HG02885 (cell line): Measurements from ENCODE around the gene CCDC74A.
"Not testable (repeated sequence)": the region's sequence is repeated elsewhere in the genome, so short reads cannot be mapped to it uniquely, and the experiment has no call there.

Source experiments
- ATAC-seq: cut with Tn5 transposase; IDR thresholded peaks from one replicate; pipeline ENCODE4 v1.9.1; 2021; ENCODE audit warnings: mild to moderate bottlenecking; ENCODE audit not compliant: unreplicated experiment, poor library complexity

The CCDC74A gene

DNA sequence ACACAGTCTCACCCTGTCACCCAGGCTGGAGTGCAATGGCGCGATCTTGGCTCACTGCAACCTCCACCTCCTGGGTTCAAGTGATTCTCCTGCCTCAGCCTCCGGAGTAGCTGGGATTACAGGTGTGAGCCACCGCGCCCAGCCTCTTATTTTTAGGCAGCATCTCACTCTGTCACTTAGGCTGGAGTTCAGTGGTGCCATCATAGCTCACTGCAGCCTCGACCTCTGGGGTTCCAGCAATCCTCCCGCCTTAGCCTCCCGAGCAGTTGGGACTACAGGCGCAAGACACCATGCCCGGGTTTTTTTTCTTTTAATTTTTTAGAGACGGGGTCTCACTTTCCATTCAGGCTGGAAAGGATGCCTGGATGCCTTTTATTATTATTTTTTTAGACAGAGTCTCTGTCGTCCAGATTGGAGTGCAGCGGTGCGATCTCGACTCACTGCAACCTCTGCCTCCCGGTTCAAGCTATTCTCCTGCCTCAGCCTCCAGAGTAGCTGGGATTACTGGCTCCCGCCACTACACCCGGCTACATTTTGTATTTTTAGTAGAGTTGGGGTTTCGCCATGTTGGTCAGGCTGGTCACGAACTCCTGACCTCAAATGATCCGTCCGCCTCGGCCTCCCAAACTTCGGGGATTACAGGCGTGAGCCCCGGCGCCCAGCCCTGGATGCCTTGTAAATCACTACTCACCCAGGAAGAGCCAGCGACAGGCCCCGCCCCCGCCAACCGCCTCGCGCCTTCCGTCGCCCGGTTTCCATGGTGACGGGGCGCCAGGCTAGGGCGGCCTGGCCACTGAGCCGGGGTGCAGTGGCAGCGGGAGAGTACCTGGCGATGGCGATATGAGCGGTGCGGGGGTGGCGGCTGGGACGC is at the start of gene CCDC74A:
CCDC74A (plus strand) TSS at position 758 of the 871 bp plus-strand sequence; CDS start at position 841, 83 bp downstream.
- ATAC-seq = peak; percentile 85

DNA sequence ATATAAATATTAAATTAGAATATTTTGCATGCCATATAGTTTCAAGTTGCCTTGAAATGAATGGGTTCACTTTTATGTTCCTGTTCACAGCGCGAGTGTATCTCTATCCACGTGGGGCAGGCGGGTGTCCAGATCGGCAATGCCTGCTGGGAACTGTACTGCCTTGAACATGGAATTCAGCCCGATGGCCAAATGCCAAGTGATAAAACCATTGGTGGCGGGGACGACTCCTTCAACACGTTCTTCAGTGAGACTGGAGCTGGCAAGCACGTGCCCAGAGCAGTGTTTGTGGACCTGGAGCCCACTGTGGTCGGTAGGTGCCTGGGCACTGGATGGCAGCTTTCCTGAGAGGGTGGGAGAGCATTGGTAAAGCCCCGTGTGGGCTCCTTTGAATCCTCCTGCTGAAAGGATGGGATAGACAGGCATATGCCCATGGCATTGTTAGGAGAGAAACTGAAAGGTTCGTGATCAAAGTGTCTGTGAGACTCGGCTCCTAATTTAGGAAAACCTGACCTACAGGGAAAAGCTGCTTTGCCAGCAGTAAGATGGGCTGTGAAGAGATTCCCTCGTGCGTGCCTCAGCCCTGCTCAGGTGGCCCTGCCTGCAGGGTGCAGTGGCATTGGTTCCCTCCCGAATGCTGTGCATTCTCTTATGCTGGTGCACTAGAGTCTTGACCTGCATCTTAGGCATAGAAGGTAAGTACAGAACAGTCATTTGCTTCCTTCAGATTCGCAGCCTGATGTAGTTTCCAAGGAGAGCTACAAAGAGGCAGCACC is 49.4 kb upstream of the CCDC74A start:
- ATAC-seq = not testable (repeated sequence)

DNA sequence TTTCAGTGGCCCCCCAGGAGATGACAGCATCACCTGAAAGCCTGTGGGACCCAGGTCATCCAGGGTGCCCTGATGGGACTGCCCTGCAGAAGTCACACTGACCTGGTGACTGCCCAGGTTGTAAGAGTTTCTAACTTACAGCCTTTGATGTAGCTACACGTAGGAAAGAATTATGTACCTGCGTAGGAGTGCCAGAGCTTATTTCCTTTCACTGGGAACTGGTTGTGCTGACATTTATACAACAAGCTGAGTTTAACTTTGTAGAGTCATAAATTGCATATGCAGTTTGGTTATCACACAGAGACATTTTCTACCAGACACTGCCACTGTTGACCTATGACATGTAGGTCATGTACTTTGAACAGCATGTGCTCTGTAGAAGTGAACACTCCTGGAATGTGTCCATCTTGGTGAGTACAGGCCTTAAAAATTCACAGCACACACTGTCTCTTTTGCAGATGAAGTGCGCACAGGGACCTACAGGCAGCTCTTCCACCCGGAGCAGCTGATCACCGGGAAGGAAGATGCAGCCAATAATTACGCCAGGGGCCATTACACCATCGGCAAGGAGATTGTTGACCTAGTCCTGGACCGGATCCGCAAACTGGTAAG is 48.7 kb upstream of the CCDC74A start:
- not testable (repeated sequence) for ATAC-seq

DNA sequence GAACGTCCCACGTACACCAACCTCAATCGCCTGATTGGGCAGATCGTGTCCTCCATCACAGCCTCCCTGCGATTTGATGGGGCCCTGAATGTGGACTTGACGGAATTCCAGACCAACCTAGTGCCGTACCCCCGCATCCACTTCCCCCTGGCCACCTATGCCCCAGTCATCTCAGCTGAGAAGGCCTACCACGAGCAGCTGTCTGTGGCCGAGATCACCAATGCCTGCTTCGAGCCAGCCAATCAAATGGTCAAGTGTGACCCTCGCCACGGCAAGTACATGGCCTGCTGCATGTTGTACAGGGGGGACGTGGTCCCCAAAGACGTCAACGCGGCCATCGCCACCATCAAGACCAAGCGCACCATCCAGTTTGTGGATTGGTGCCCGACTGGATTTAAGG is 47.3 kb upstream of the CCDC74A start:
- ATAC-seq = not testable (repeated sequence)

DNA sequence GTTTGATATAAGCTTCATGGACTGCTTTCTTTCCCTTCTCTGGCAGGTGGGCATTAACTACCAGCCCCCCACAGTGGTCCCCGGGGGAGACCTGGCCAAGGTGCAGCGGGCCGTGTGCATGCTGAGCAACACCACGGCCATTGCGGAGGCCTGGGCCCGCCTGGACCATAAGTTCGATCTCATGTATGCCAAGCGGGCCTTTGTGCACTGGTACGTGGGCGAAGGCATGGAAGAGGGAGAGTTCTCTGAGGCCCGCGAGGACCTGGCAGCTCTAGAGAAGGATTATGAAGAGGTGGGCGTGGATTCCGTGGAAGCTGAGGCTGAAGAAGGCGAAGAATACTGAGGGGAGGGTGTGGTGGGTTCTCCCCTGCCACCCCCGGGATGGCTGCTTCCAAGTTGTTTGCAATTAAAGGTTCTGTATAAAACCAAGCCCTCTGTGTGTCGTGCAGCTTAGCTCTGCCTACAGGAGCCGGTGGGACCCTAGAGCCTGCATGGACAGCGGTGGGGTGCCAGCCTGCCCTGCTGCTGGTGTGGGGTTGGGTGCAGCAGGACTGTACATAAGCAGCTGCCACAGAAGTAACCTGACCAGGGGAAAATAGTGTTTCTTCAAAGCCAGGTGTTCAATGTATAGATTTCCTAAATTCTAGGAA is 45.1 kb upstream of the CCDC74A start:
- not testable (repeated sequence) for ATAC-seq

DNA sequence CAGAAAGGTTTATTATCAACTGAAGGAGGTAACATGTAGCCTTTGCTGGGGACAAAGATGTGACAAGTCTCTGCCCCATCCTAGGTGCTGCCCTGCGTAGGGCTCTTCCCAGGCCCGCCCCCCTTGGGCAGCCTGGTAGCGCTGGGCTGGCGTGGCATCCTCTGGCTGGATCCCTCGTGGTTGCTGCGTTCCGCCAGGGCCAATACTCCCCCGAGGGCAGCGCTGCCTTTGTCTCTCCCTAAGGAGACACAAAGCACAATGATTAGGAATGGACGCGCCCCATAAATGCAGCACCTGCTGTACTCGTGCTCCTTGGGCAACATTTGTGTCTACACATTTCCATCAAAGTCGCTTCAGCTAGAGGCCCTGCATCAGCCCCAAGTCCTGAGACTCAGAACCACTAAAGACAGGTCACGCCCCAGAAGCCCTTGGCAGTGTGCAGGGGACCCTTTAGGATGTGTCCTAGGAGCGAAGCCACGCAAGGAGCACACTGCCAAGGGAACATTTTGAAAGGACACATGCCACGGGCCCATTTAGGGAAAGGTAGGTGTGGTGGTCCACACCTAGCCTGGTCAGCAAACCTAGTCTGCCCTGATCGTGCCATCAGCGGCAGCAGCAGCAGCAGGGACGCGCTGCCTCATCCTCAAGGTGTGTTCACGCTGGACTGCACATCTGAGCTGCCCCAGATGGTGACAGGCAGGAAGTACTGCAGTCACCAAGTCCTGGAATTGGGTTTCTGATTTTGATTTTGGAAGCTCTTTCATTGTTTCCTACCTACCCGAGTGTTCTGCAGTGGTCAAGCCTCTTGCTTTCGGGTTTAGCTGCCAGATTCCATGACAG is 43.5 kb upstream of the CCDC74A start:
- ATAC-seq = not testable (repeated sequence)

DNA sequence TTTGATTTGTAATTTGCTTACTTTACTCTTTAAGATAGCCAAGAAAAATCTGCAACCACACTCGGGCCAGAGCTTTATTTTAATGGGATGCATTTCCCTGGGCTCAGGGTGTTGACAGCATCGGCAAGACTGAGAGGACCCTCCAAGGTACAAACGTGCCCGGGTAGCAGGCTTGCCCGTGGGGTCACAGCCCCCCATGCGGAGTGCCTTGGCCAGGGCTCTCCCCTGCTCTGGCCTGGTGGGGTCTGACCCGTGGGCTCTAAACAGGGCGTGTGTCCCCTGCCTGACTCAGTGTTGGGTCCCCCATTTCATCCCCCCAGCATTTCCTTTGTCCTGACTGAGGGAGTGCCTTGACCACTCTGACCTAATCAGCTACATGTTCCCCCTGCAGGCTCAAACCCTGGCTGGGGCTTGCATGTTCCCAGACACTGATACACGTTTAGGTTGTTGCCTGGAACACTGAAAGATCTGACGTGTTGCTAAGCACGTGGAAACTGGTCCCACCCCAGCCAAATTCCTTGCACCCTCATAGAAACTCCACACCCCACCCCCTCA is 42.7 kb upstream of the CCDC74A start:
- not testable (repeated sequence) for ATAC-seq

DNA sequence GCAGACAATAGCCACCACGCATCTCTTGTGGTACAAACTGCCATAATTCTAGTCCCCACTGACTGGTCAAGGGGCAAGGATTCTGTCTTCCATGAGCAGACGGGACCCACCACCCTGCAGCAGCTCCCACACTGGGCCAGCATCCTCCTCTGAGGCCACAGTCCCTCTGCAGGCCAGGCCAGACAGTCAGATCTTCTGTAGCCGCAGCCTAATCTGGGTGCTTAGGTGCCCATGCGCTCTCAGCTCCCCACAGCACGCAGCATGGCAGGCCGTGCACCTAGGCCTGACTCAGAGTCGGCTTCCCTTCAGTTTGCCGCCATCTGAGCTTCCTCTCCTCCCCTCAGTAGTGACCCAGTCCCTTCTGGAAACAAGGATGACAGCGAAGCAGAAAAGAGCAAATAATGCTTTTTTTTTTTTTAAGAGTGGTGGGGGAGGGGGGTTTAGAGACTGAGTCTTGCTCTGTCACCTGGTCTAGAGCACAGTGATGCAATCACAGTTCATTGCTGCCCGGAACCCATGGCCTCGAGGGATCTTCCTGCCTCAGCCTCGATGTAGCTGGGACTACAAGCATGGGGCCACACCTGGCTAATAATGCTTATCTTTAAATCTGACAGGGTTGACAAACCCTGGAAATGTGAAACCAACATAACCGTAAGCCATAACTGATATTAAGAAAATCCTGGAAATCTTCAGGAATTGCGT is 41.3 kb upstream of the CCDC74A start:
- not testable (repeated sequence) for ATAC-seq

DNA sequence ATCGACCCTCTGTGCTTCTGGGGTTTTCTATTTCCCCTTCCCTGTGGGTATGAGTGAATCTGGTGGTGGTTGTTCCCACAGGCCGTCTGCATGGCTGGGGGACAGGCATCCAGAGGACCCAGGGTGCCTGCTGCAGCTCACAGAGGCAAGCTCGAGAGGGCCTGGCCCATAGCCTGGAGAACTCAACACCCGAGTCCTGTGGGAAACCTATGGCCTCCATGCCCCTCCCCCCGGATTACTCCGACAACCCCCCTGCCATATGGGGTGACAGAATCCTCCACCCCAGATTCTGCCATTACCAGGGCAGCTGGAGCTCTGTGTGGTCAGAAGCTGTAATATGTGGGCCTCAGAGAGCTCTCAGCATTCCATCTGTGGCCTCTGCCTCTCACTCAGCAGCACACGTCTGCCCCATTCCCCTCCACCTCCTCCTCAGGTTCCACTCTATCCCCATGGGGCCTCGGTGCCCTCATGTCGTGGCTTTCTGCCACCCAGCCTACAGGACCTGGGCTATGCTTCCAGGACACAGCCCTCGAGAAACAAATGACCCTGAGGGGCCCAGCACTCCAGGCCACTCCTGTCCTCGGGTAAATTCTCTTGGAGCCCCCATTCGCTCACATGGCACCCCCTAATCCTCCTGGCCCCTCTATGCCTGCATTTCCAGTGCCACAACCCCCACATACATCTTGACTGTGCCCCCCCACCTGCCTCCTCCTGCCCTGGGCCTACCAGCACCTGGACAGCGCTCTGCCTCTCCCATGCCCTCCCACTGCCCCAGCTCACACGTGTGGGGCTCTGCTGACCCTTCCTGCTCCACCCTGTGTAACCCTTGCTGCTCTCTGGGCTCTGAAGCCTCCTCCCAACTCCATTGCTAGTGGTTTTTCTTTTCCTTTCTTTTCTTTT is 39.1 kb upstream of the CCDC74A start:
- no peak for ATAC-seq

DNA sequence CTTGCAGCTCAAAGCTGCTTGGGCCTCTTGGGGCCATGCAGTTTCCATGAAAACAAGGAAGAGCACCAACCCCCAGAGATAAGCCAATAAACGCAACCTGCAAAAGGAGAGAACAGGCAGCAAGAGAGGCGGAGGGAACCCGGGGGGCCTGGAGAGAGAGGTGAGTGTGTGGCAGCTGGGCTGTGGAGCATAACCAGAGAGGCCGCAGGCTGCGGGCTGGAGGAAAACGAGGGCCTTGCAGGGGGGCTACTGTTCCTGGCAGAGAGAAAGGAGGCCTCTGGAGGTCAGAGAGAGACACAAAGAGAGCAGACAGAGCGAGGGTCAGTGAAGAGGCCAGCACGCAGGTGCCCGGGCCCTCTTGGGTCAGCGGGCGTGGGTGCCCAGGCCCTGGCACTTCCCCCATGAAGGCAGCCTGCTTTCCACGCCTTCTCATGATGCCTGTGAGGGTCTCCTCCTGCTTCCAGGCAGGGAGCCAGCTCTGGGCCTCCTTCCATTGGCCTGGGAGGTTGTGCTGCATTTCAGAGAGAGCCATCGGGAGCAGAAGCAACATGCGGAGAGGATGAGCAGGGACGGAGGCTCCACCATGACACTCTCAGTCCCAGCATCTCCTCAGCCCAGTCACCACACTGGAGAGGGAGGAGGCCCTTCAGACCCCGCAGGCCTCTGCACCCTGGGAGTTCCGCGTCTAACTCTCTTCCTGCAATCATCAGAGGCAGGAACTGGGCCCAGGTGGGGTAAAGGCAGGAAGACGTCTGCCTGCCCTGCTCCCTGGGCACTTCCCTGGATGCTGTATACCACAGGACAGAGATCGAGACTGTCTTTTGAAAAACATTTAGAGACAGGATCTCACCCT is 36.8 kb upstream of the CCDC74A start:
- peak; percentile 14 for ATAC-seq

DNA sequence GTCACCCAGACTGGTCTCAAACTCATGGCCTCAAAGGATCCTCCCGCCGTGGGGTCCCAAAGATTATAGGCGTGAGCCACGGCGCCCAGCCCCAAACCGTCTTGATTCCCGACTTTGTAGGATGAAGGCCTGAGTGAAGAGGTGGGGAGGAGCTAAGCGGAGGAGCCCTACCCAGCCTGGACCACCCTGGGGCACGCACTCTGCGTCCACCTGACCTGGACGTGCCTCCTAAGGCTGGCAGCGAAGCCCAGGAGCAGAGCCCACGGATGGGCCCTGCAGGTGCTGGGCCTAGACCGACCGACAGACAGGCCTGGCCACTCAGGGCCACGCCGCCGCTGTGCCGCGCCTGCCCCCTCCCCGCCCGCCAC is 36.2 kb upstream of the CCDC74A start:
- ATAC-seq = peak; percentile 11

DNA sequence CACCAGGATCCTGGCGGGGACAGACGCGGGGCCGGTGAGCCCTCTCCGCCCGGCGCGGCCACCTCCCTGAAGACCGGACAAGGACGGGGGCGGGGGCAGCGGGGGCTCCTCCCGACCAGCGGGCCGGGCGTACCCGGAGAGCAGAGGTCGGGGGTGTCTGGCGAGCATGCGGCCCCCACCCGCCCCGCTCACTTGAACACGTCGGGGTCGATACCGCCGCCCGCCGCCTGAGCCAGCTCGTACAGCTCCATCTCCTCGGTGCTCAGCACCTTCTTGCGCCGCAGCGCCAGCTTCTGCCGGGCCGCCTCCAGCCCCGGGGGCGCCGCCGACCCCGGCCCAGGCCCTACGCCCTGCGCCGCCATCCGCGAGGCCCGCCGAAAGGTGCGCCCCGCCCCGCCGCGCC is 35.7 kb upstream of the CCDC74A start, which contains the start of gene MZT2A:
MZT2A (minus strand) TSS at position 383 of the 403 bp plus-strand sequence; CDS start at position 362, 21 bp downstream.
- ATAC-seq = peak; percentile 12

DNA sequence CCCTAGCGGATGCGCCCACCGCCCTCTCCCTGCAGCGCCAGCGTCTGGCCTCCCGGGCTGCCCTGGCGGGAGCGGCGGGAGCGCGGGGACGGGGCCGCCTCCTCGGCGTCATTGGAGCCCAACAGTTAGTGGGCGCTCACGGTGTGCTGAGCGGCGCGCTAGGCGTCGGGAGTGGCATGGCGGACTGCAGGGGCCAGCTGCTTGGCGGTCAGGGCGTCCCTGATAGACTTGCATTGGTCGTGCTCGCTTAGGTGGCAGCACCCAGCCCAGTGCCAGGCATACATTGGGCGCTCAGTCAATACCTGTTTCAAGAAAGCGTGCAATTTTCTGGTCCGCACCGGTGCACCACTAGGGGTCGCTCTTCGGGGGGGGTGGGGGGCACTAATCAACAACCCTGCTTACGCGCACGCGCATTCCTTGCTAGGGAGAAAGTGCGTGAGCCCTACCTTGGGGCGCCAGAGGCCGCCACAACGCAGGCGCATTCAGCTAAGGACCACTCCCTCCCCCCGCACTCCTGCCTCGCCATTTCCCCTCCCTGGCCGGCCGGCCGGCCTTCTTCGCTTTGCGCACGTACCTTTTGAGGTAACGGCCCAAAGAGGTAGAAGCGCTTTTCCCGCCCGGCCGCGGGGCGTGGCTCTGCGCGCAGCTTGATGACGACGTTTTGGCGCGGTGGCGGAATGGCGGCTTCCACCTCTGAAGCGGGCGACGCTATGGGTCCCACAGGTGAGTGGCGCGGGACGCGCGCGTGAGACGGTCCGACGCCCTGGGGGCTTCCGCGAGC is 35.1 kb upstream of the CCDC74A start:
- ATAC-seq = peak; percentile 73

DNA sequence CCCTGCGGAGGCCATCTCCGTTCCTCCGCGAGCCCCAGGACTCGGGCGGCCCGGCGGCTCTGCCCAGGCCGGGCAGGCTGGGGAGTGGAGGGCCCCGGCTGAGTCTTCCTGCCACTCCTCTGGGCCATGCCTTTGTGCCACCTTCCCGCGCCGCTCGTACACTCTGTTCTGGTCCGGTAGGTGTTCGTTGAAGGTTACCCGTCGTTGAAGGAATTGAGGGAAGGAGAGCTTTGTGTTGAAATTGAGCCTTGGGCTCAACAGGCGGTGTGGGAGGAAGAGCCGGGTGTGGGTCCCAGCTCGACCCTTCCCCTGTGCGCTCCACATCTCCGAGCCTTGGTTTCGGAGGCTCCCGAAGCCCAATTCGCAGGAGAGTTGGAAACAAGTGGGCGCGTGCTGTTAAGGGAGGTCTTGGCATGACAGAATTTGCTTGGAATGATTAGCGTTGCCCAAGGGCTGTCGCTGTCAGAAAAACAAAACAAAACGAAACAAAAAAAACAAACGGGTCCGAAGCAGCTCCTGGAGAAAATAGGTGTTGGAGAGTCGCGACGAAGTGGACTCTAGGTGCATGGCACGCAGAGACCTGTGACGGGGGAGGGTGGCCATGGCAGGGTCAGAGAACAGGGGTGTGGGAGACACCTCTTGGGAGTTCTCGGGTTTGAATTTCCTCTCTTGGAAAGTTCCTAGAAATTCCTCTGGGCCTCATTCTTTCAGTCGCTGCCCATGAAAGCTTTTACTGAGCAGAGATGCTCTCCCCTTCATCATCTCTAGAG is 34.3 kb upstream of the CCDC74A start:
- ATAC-seq = peak; percentile 11

DNA sequence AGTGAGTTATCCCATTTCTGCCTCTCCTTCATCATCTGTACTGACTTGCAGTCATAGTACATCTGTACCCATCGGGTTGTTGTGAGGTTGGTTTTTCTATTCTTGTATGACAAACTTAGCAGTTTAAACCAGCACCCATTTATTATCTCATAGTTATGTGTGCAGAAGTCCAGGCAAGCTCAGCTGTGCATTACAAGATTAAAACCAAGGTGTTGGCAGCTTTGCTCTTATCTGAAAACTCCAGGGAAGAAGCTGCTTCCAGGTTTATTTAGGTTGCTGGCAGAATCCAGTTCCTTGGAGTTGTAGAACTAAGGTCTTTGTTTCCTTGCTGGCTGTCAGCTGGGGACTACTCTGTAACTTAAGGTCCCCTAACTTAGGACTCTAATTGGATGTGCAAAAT is 32.2 kb upstream of the CCDC74A start:
- not testable (repeated sequence) for ATAC-seq
